Measurements from ENCODE around the gene ELMO1.

Gene ELMO1

DNA sequence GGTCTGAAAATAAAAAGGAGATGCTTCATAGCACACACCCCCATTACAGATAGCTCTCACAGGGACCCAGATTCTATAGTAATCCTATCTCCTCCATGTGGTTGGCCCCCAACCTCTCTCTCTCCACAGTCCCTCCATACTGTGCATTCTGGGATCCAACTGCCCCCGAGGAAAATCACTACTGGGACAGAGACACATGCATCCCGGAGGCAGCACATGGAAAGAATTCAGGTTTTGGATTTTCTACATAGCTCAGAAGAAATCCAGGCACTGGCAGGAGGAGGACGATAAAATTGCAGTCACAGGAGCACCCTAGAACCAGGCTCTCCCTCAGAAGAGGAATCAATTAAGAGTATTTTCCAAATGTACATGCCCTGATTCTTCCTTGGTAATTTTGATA, 239.5 kb downstream of the ELMO1 start:
- Histone ChIP-seq H3K4me2 (ENCODE audit: low read length) (no peak overlapping the region), H3K79me2 (ENCODE audit: control insufficient read depth, insufficient read depth, low read length) (no peaks in the 10 kb centered on the region), H2BK120ac (ENCODE audit: low read depth, low read length) (no peak overlapping the region), H2AK5ac (ENCODE audit: low read length) (no peak overlapping the region), H3K18ac (ENCODE audit: low read length) (no peak overlapping the region), H4K5ac (ENCODE audit: low read length) (no peak overlapping the region), H3K9ac (ENCODE audit: low read length) (no peak overlapping the region), H3K79me1 (ENCODE audit: low read length) (no peaks in the 10 kb centered on the region), H3K4me3 (ENCODE audit: low read length) (no peak overlapping the region), H3K4ac (ENCODE audit: low read depth, low read length) (no peak overlapping the region), H2BK15ac (replicated peaks; ENCODE audit: low read depth) (no peak overlapping the region), H4K8ac (ENCODE audit: low read depth, low read length) (no peak overlapping the region), H3K56ac (ENCODE audit: low read length) (no peak overlapping the region), H3K27ac (ENCODE audit: low read depth, low read length) (no peak overlapping the region), H3K27me3 (ENCODE audit: insufficient read depth, low read length, poor library complexity) (no peaks in the 10 kb centered on the region), H2BK5ac (ENCODE audit: low read length) (no peak overlapping the region), H3K4me1 (ENCODE audit: control insufficient read depth, low read depth, low read length) (no peaks in the 10 kb centered on the region), H3K23ac (ENCODE audit: low read length) (no peak overlapping the region), H3K36me3 (ENCODE audit: control insufficient read depth, insufficient read depth, low read length) (no peaks in the 10 kb centered on the region)
- no peak for DNase-seq
- no CpG with 5 or more reads among the region's 3 CpGs for WGBS (ENCODE audit: extremely low coverage, insufficient coverage, low lambda C conversion rate)

DNA sequence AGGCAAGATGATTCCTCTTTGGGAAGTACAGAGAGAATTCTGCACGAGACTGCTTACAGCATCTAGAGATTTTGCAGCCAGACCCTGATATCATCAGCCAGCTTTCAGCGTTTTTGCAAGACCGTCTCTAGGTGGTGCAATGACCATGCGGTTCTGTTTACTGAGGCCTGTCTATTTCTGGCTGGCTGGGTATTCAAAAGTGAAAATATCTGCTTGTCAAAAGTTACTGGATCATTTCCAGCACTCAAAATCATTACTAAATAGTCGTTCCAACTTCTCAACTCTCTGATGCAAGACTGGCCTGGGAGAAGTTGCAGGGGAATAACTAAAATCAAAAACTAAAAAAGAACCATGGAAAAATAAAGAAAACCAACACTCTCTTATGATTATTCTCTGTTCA, 240.1 kb downstream of the ELMO1 start:
- no CpG with 5 or more reads among the region's 5 CpGs for WGBS (ENCODE audit: extremely low coverage, insufficient coverage, low lambda C conversion rate)
- Histone ChIP-seq H3K18ac (ENCODE audit: low read length) (no peak overlapping the region), H3K4me1 (ENCODE audit: control insufficient read depth, low read depth, low read length) (no peaks in the 10 kb centered on the region), H3K23ac (ENCODE audit: low read length) (no peak overlapping the region), H3K56ac (ENCODE audit: low read length) (no peak overlapping the region), H3K79me2 (ENCODE audit: control insufficient read depth, insufficient read depth, low read length) (no peaks in the 10 kb centered on the region), H3K79me1 (ENCODE audit: low read length) (no peaks in the 10 kb centered on the region), H3K27me3 (ENCODE audit: insufficient read depth, low read length, poor library complexity) (no peaks in the 10 kb centered on the region), H3K27ac (ENCODE audit: low read depth, low read length) (no peak overlapping the region), H2BK15ac (replicated peaks; ENCODE audit: low read depth) (no peak overlapping the region), H2AK5ac (ENCODE audit: low read length) (no peak overlapping the region), H3K9ac (ENCODE audit: low read length) (no peak overlapping the region), H2BK5ac (ENCODE audit: low read length) (no peak overlapping the region), H4K8ac (ENCODE audit: low read depth, low read length) (no peak overlapping the region), H2BK120ac (ENCODE audit: low read depth, low read length) (no peak overlapping the region), H3K4ac (ENCODE audit: low read depth, low read length) (no peak overlapping the region), H3K4me2 (ENCODE audit: low read length) (no peak overlapping the region), H3K4me3 (ENCODE audit: low read length) (no peak overlapping the region), H3K36me3 (ENCODE audit: control insufficient read depth, insufficient read depth, low read length) (no peaks in the 10 kb centered on the region), H4K5ac (ENCODE audit: low read length) (no peak overlapping the region)
- DNase-seq, result peak; percentile 62

DNA sequence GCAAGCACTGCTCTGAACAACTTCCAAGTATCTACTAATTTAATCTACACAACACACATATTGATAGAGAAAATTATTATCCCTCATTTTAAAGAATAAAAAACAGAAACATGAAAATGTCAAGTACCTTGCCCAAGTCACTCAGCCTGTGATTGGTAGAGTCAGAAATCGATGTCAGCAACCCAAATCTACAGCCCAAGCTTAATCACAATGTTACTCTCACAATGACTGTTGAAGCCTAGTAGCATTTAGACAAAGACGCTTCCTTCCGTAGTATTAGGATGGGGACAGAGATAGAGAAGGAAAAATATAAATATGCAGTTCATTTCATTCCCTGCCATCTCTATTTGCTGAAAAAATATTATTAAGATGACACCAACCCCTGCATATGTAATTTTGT, 242.5 kb downstream of the ELMO1 start:
- no peaks in the 10 kb centered on the region for H3K27me3 ChIP-seq (ENCODE audit: insufficient read depth, low read length, poor library complexity)
- no peak overlapping the region for H2BK15ac ChIP-seq (replicated peaks; ENCODE audit: low read depth)
- H3K4me3 ChIP-seq (ENCODE audit: low read length), result no peak overlapping the region
- H4K5ac ChIP-seq (ENCODE audit: low read length), result no peak overlapping the region
- H3K27ac ChIP-seq (ENCODE audit: low read depth, low read length), result no peak overlapping the region
- H2AK5ac ChIP-seq (ENCODE audit: low read length), result no peak overlapping the region
- no peak overlapping the region for H3K56ac ChIP-seq (ENCODE audit: low read length)
- no CpG with 5 or more reads among the region's 3 CpGs for WGBS (ENCODE audit: extremely low coverage, insufficient coverage, low lambda C conversion rate)
- H3K18ac ChIP-seq (ENCODE audit: low read length), result no peak overlapping the region
- H3K9ac ChIP-seq (ENCODE audit: low read length), result no peak overlapping the region
- no peak overlapping the region for H2BK5ac ChIP-seq (ENCODE audit: low read length)
- H2BK120ac ChIP-seq (ENCODE audit: low read depth, low read length), result no peak overlapping the region
- DNase-seq, result no peak
- H3K79me2 ChIP-seq (ENCODE audit: control insufficient read depth, insufficient read depth, low read length), result no peaks in the 10 kb centered on the region
- H3K23ac ChIP-seq (ENCODE audit: low read length), result no peak overlapping the region
- H3K4me2 ChIP-seq (ENCODE audit: low read length), result no peak overlapping the region
- H3K36me3 ChIP-seq (ENCODE audit: control insufficient read depth, insufficient read depth, low read length), result no peaks in the 10 kb centered on the region
- no peak overlapping the region for H4K8ac ChIP-seq (ENCODE audit: low read depth, low read length)
- no peak overlapping the region for H3K4ac ChIP-seq (ENCODE audit: low read depth, low read length)
- H3K4me1 ChIP-seq (ENCODE audit: control insufficient read depth, low read depth, low read length), result no peaks in the 10 kb centered on the region
- H3K79me1 ChIP-seq (ENCODE audit: low read length), result no peaks in the 10 kb centered on the region

DNA sequence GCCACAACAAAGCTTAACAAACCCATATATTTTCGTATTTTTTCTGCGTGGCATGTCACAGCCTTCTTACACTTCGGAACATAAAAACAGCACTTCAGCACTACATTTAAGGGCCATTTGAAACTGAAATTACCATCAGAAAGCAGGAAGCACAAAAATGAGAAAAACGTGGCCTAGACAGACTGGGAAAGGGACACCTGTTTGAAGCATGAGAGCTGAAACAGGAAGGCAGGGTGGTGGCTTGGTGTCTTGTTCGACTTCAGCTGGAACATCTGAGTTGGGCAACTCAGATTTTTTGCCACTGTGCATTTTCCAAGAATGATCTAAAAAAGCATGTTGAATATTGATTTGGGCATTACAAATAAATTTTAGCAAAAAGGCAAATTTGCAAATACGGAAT, 243.2 kb downstream of the ELMO1 start:
- Histone ChIP-seq H3K18ac (ENCODE audit: low read length) (no peak overlapping the region), H2BK15ac (replicated peaks; ENCODE audit: low read depth) (no peak overlapping the region), H3K4ac (ENCODE audit: low read depth, low read length) (no peak overlapping the region), H3K79me1 (ENCODE audit: low read length) (no peaks in the 10 kb centered on the region), H3K23ac (ENCODE audit: low read length) (no peak overlapping the region), H3K4me3 (ENCODE audit: low read length) (no peak overlapping the region), H3K9ac (ENCODE audit: low read length) (no peak overlapping the region), H2BK5ac (ENCODE audit: low read length) (no peak overlapping the region), H3K36me3 (ENCODE audit: control insufficient read depth, insufficient read depth, low read length) (no peaks in the 10 kb centered on the region), H3K56ac (ENCODE audit: low read length) (no peak overlapping the region), H3K4me1 (ENCODE audit: control insufficient read depth, low read depth, low read length) (no peaks in the 10 kb centered on the region), H2AK5ac (ENCODE audit: low read length) (no peak overlapping the region), H4K8ac (ENCODE audit: low read depth, low read length) (no peak overlapping the region), H3K4me2 (ENCODE audit: low read length) (no peak overlapping the region), H3K79me2 (ENCODE audit: control insufficient read depth, insufficient read depth, low read length) (no peaks in the 10 kb centered on the region), H3K27me3 (ENCODE audit: insufficient read depth, low read length, poor library complexity) (no peaks in the 10 kb centered on the region), H4K5ac (ENCODE audit: low read length) (no peak overlapping the region), H2BK120ac (ENCODE audit: low read depth, low read length) (no peak overlapping the region), H3K27ac (ENCODE audit: low read depth, low read length) (no peak overlapping the region)
- no peak for DNase-seq
- no CpG with 5 or more reads among the region's 6 CpGs for whole genome bisulfite sequencing (ENCODE audit: extremely low coverage, insufficient coverage, low lambda C conversion rate)

DNA sequence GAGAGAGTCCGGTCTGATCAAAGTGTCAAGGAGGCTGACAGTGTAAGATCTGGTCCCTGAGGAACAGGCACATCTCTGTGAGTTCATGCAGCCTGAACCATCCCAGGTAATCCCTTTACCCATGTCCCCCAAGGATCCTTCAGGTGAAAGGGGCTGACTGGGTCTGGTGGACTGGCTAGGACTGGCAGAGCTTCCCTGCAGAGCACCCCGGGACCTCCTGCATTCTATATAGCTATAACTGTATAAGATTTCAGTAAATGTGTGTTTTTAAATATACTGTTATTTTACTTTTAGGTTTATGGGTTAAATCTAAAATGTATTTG, 246.8 kb downstream of the ELMO1 start:
- H2BK15ac ChIP-seq (replicated peaks; ENCODE audit: low read depth), result no peak overlapping the region
- H4K5ac ChIP-seq (ENCODE audit: low read length), result no peak overlapping the region
- no peak overlapping the region for H2AK5ac ChIP-seq (ENCODE audit: low read length)
- WGBS (ENCODE audit: extremely low coverage, insufficient coverage, low lambda C conversion rate), result no CpG with 5 or more reads among the region's 2 CpGs
- H3K4me1 ChIP-seq (ENCODE audit: control insufficient read depth, low read depth, low read length), result no peaks in the 10 kb centered on the region
- no peak overlapping the region for H3K27ac ChIP-seq (ENCODE audit: low read depth, low read length)
- no peak overlapping the region for H2BK120ac ChIP-seq (ENCODE audit: low read depth, low read length)
- H3K79me1 ChIP-seq (ENCODE audit: low read length), result no peaks in the 10 kb centered on the region
- H3K23ac ChIP-seq (ENCODE audit: low read length), result no peak overlapping the region
- no peak overlapping the region for H3K9ac ChIP-seq (ENCODE audit: low read length)
- no peak overlapping the region for H2BK5ac ChIP-seq (ENCODE audit: low read length)
- H3K18ac ChIP-seq (ENCODE audit: low read length), result no peak overlapping the region
- no peak overlapping the region for H4K8ac ChIP-seq (ENCODE audit: low read depth, low read length)
- no peak overlapping the region for H3K4me2 ChIP-seq (ENCODE audit: low read length)
- no peak for DNase-seq
- H3K27me3 ChIP-seq (ENCODE audit: insufficient read depth, low read length, poor library complexity), result no peaks in the 10 kb centered on the region
- H3K36me3 ChIP-seq (ENCODE audit: control insufficient read depth, insufficient read depth, low read length), result no peaks in the 10 kb centered on the region
- no peak overlapping the region for H3K4me3 ChIP-seq (ENCODE audit: low read length)
- no peak overlapping the region for H3K56ac ChIP-seq (ENCODE audit: low read length)
- H3K4ac ChIP-seq (ENCODE audit: low read depth, low read length), result no peak overlapping the region
- no peaks in the 10 kb centered on the region for H3K79me2 ChIP-seq (ENCODE audit: control insufficient read depth, insufficient read depth, low read length)

- H2BK120ac ChIP-seq (ENCODE audit: low read depth, low read length), result no peak overlapping the region
- H2BK15ac ChIP-seq (replicated peaks; ENCODE audit: low read depth), result no peak overlapping the region
- no peaks in the 10 kb centered on the region for H3K27me3 ChIP-seq (ENCODE audit: insufficient read depth, low read length, poor library complexity)
- DNase-seq, result peak; percentile 84
- no peak overlapping the region for H3K27ac ChIP-seq (ENCODE audit: low read depth, low read length)
- H3K4ac ChIP-seq (ENCODE audit: low read depth, low read length), result no peak overlapping the region
- no CpG with 5 or more reads among the region's 6 CpGs for WGBS (ENCODE audit: extremely low coverage, insufficient coverage, low lambda C conversion rate)
- H3K4me3 ChIP-seq (ENCODE audit: low read length), result no peak overlapping the region
- H3K23ac ChIP-seq (ENCODE audit: low read length), result no peak overlapping the region
- H4K5ac ChIP-seq (ENCODE audit: low read length), result no peak overlapping the region
- no peaks in the 10 kb centered on the region for H3K36me3 ChIP-seq (ENCODE audit: control insufficient read depth, insufficient read depth, low read length)
- H3K18ac ChIP-seq (ENCODE audit: low read length), result no peak overlapping the region
- no peak overlapping the region for H3K56ac ChIP-seq (ENCODE audit: low read length)
- H3K9ac ChIP-seq (ENCODE audit: low read length), result no peak overlapping the region
- H2BK5ac ChIP-seq (ENCODE audit: low read length), result no peak overlapping the region
- H3K79me2 ChIP-seq (ENCODE audit: control insufficient read depth, insufficient read depth, low read length), result no peaks in the 10 kb centered on the region
- no peaks in the 10 kb centered on the region for H3K4me1 ChIP-seq (ENCODE audit: control insufficient read depth, low read depth, low read length)
- no peak overlapping the region for H3K4me2 ChIP-seq (ENCODE audit: low read length)
- H3K79me1 ChIP-seq (ENCODE audit: low read length), result no peaks in the 10 kb centered on the region
- no peak overlapping the region for H4K8ac ChIP-seq (ENCODE audit: low read depth, low read length)
- no peak overlapping the region for H2AK5ac ChIP-seq (ENCODE audit: low read length)
These were observed 247.4 kb downstream of the ELMO1 start for GRCh38 chr7:37201003-37201875.
